COR-L47 (cell line): ENCODE results near the gene MITF.
"Not testable (repeated sequence)": the region's sequence is repeated elsewhere in the genome, so short reads cannot be mapped to it uniquely, and the experiment has no call there.

Experiments
- DNase-seq: peaks from one replicate; lab custom pipeline; 2025; lab: John Stamatoyannopoulos, UW

The MITF gene

GRCh38 chr3:69787436-69788168, 48.3 kb downstream of the MITF start:
- no peak for DNase-seq

GRCh38 chr3:69791106-69791505, 51.8 kb downstream of the MITF start:
- no peak for DNase-seq

DNA sequence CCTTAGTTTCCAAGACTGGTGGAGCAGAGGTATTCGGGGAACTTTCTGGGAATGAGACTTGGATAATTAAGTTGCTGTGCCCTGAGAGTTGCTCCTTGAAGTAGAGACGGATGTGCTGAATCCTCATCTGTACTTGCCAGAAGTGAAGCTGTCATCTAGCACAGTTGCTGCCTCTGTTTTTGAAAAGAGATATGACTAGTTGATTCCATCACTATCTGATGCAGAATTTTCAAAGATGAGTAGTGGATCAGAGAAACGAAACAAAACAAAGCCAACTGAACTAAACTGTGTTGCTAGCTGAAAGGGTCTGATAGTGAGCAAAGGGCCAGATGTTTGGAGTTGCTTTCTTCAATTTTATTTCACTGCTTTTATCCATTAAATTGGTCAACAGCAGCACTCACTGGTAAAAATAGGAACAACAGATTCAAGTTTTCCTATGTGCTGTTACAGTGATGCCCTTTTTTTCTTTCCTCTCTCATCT, 52.7 kb downstream of the MITF start:
- DNase-seq, result no peak

DNA sequence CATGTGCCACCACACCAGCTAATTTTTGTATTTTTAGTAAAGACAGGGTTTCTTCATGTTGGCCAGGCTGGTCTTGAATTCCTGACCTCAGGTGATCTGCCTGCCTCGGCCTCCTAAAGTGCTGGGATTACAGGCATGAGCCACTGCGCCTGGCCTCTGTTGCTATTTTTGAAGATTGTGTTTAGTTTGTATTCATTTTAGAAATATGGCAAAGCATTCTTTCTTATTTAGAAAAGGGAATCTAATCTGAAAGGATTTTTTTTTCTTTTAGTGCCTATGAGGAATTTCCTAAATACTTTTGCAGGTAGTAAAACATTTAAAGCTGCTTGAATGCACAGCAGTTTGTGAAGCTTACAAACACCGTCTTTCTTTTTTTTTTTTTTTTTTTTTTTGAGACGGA, 56.9 kb downstream of the MITF start:
- DNase-seq, result not testable (repeated sequence)

- DNase-seq, result no peak
These were observed 64.5 kb downstream of the MITF start for GRCh38 chr3:69803681-69804270.

GRCh38 chr3:69805491-69805890, 66.2 kb downstream of the MITF start:
- DNase-seq, result no peak

GRCh38 chr3:69806735-69807438, 67.6 kb downstream of the MITF start:
- DNase-seq, result no peak

GRCh38 chr3:69807674-69808073, 68.4 kb downstream of the MITF start:
- DNase-seq, result no peak

- DNase-seq, result no peak
These were observed 70.0 kb downstream of the MITF start for GRCh38 chr3:69809076-69809835.

DNA sequence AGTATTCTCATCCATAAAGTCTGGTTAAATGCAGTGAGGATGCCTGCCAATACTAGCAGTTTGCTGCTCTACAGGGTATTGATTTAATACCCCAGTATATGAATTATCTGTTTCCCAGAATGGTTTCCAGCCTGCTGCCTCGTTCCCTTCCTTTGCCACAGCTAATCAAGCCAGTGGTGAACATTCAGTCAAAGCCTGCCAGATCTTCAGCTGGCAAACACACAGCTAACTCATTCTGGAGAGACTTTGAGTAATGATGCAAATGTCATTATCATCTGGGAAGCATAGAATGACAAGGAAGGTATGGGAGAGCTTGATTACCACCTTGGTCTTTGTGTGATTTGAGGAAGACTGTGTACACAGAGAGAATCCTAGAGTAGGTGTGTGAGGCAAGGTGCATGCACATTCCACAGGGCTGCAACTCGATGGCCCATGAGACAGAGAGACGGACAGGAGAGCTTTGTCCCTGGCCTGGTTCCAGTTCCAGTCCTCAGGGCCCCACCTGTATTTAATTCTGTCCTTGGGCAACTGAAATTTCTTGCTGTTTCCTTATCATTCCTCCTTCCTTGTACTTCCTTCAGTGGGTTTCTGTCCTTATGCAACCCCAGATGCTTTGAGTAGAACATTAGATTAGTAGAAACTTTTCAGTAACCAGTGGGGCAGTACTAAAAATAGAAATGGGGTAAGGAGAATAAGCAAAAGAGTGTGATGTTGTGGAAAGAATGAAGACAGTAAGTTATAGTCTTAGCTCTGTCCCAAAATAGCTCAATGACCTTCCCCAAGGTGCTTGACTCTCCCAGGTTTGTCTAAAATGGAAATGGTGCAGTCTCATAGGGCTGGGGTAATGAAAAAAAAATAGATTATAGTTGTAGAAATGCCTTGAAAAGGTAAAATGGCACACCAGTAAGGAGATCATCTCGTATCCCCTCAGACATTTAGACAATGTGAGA, 72.5 kb downstream of the MITF start:
- no peak for DNase-seq

- no peak for DNase-seq
These were observed 76.7 kb downstream of the MITF start for GRCh38 chr3:69815970-69816369.

- no peak for DNase-seq
These were observed 78.7 kb downstream of the MITF start for GRCh38 chr3:69817988-69818387.

- DNase-seq, result no peak
These were observed 80.0 kb downstream of the MITF start for GRCh38 chr3:69819282-69819681.

DNA sequence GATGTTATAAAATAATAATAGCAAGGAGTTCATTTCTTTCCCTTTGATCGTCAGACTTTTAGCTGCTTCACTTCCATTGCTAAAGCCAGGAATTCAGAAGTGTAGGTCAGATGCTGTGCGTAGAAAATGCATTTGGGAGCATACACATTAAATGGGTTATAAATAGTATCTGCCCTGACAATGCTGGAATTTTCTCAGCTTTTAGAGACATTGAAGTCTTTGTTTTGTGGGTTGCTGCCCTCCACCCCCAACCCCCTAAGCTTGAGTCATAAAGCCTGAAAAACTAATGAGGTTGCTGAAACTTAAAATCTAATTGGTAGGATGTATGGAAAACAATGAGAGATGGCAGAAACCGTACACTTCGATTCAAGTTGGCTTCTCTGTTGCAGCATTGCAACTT, 81.9 kb downstream of the MITF start:
- DNase-seq, result no peak

GRCh38 chr3:69823743-69824142, 84.5 kb downstream of the MITF start:
- DNase-seq, result no peak

DNA sequence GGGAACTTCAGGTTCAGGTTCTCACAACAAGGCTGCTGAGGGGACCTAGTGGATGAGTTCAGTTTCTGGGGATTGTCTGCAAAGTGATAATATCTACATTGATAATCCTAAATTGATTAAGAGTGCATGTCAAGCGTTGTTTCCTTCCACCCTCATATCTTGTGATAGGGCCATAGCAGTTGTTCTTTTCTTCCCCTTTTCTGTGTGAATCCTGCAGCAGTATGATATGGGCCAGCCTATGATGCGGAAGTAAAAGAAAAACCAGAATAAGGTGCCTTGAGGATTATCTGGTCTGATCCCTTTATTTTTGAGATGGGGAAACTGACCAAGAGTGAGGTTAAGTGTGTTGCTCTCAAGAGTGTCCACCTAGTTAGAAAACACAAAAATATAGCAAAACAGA, 86.2 kb downstream of the MITF start:
- no peak for DNase-seq

- DNase-seq, result no peak
These were observed 87.9 kb downstream of the MITF start for GRCh38 chr3:69827127-69827526.

DNA sequence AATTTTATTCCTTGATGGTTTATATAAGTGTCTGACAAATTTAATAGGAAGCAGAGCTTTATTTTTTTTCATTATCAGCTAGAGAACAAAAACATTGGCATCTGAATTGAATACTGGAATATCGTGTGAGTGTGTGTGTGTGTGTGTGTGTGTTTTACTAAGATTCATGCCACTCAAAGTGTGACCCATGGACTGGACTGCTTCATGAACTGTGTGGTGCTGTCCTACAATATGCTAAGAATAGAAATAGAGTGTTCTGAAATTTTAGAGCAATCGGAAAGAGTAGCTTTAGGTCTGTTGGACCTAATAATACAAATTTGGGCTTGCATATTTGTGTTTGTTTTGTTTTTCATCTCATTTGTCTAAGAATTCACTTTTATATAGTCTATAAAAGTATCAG, 89.6 kb downstream of the MITF start:
- DNase-seq, result no peak

GRCh38 chr3:69830147-69830546, 90.9 kb downstream of the MITF start:
- DNase-seq, result no peak

- DNase-seq, result no peak
These were observed 92.5 kb downstream of the MITF start for GRCh38 chr3:69831737-69832136.

DNA sequence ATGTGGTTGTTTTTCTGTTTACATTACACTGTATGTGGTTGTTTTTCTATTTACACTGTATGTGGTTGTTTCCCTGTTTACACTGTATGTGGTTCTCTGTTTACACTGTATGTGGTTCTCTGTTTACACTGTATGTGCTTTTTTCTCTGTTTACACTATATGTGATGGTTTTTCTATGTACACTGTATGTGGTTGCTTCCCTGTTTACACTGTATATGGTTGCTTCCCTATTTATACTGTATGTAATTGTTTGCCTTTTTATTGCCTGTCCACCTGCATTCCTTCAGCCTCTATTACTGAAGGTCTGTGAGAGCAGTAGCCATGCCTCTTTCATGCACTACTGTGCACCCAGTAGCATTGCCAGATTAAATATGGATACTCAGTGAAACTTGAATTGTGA, 94.3 kb downstream of the MITF start:
- no peak for DNase-seq
